SK-N-SH (cell line): ENCODE results near the gene BCAS4. TPM values are rescaled to one million over a fixed set of nuclear protein-coding genes. Genes with fewer than 3 reads are reported as not detected.

Source experiments
- CTCF ChIA-PET: fragments of 300-600, 350-600 bp; formaldehyde crosslinking; extraction: SDS; loops from one replicate; lab custom pipeline; 2021; lab: Yijun Ruan, JAX
- POLR2A ChIA-PET: fragments of 350-600 bp; sonication (Branson Sonifier 250); formaldehyde crosslinking; extraction: SDS; loops from one replicate; lab custom pipeline; 2020; ENCODE audit warnings: antibody characterized with exemption, inconsistent platforms; lab: Yijun Ruan, JAX
- DNase-seq: peaks from one replicate; pipeline ENCODE4 v3.0.0; 2012
- H2AFZ ChIP-seq: fragments of 200-600 bp; sonication (generic); 2 replicates; pipeline ENCODE4 v1.8.1; 2016; ENCODE audit warnings: antibody characterized with exemption, mild to moderate bottlenecking, low read depth
- H3F3A ChIP-seq: fragments of 200-600 bp; sonication (generic); replicated peaks from 2 replicates; pipeline ENCODE3; 2016; ENCODE audit warnings: antibody characterized with exemption, mild to moderate bottlenecking; ENCODE audit not compliant: insufficient read depth
- H3K27ac ChIP-seq, 2 experiments: fragments of 200-500 bp in 1 of 2; fragments of 200-600 bp in 1 of 2; sonication (Bioruptor generic) in 1 of 2; sonication (generic), shearing (Covaris generic) in 1 of 2; 2 replicates each; pipeline versions ENCODE4 v1.5.1 to v1.6.1; 2014 to 2016; ENCODE audit warnings: low read depth in 2 of 2, inconsistent platforms in 1 of 2, low read length in 1 of 2, mild to moderate bottlenecking in 1 of 2, mixed read lengths in 1 of 2
- H3K27me3 ChIP-seq: fragments of 200-600 bp; sonication (generic), shearing (Covaris generic); 2 replicates; pipeline ENCODE4 v1.6.1; 2016; ENCODE audit warnings: mixed run types; ENCODE audit not compliant: insufficient read depth
- H3K36me3 ChIP-seq, 2 experiments: fragments of 200-500 bp in 1 of 2; fragments of 200-600 bp in 1 of 2; sonication (Bioruptor generic) in 1 of 2; sonication (generic) in 1 of 2; replicated peaks in 1 of 2; 2 replicates each; pipeline versions ENCODE3 to v1.5.1; 2014 to 2016; ENCODE audit warnings: low read length in 1 of 2, mild to moderate bottlenecking in 1 of 2; ENCODE audit not compliant: insufficient read depth in 2 of 2, control insufficient read depth in 1 of 2
- H3K4me1 ChIP-seq, 2 experiments: fragments of 200-500 bp in 1 of 2; fragments of 200-600 bp in 1 of 2; sonication (Bioruptor generic) in 1 of 2; sonication (generic), shearing (Covaris generic) in 1 of 2; 2 replicates each; pipeline versions ENCODE4 v1.5.1 to v1.6.1; 2014 to 2016; ENCODE audit warnings: low read depth in 1 of 2, low read length in 1 of 2, mixed run types in 1 of 2; ENCODE audit not compliant: insufficient read depth in 2 of 2, control insufficient read depth in 1 of 2
- H3K4me2 ChIP-seq: fragments of 200-600 bp; sonication (generic), shearing (Covaris generic); 2 replicates; pipeline ENCODE4 v1.6.1; 2017; ENCODE audit warnings: mixed run types
- H3K4me3 ChIP-seq, 2 experiments: fragments of 200-500 bp in 1 of 2; fragments of 200-600 bp in 1 of 2; sonication (Bioruptor generic) in 1 of 2; sonication (generic), shearing (Covaris generic) in 1 of 2; 2 replicates each; pipeline versions ENCODE4 v1.5.1 to v1.8.1; 2014 to 2016; ENCODE audit warnings: low read depth in 2 of 2, inconsistent platforms in 1 of 2, low read length in 1 of 2, mild to moderate bottlenecking in 1 of 2, mixed read lengths in 1 of 2, moderate library complexity in 1 of 2
- H3K79me2 ChIP-seq: fragments of 200-600 bp; sonication (generic); 2 replicates; pipeline ENCODE4 v1.8.1; 2017; ENCODE audit warnings: mild to moderate bottlenecking; ENCODE audit not compliant: insufficient read depth
- H3K9ac ChIP-seq: fragments of 200-600 bp; sonication (generic); 2 replicates; pipeline ENCODE4 v1.6.1; 2017; ENCODE audit warnings: mixed run types
- H3K9me2 ChIP-seq: fragments of 200-600 bp; sonication (generic); 2 replicates; pipeline ENCODE4 v1.6.1; 2017; ENCODE audit warnings: mixed run types
- H3K9me3 ChIP-seq: fragments of 200-600 bp; sonication (generic); 2 replicates; pipeline ENCODE4 v1.6.1; 2017; ENCODE audit warnings: mixed run types, mild to moderate bottlenecking, moderate library complexity
- H4K20me1 ChIP-seq: fragments of 200-600 bp; sonication (generic); 2 replicates; pipeline ENCODE4 v1.6.1; 2017; ENCODE audit warnings: mild to moderate bottlenecking, mixed run types; ENCODE audit not compliant: insufficient read depth
- CHD2 ChIP-seq: fragments of 150-350 bp; IDR thresholded peaks from 2 replicates; pipeline ENCODE4 v1.6.1; 2018; ENCODE audit warnings: low read length; ENCODE audit not compliant: partially characterized antibody
- ELF1 ChIP-seq: IDR thresholded peaks from 2 replicates; pipeline ENCODE4 v1.4.0; 2012
- EZH2phosphoT487 ChIP-seq: fragments of 200-600 bp; sonication (generic); IDR thresholded peaks from 2 replicates; pipeline ENCODE4 v1.6.1; 2017; ENCODE audit warnings: low read depth, mixed run types, mild to moderate bottlenecking, antibody characterized with exemption, moderate library complexity, borderline replicate concordance
- FOXJ3 ChIP-seq: sonication (generic); formaldehyde crosslinking; IDR thresholded peaks from 2 replicates; pipeline ENCODE4 v1.5.1; 2020; ENCODE audit warnings: mild to moderate bottlenecking, missing genetic modification reagents
- GABPA ChIP-seq: IDR thresholded peaks from 2 replicates; pipeline ENCODE4 v1.4.0; 2012; ENCODE audit warnings: low read depth, mild to moderate bottlenecking
- GATA2 ChIP-seq: sonication (generic); formaldehyde crosslinking; IDR thresholded peaks from 2 replicates; pipeline ENCODE4 v1.5.0; 2020; ENCODE audit warnings: mild to moderate bottlenecking, missing genetic modification reagents
- IRF3 ChIP-seq: fragments of 150-350 bp; IDR thresholded peaks from 2 replicates; pipeline ENCODE4 v1.6.1; 2016; ENCODE audit warnings: mild to moderate bottlenecking, low read depth, low read length
- JUND ChIP-seq: IDR thresholded peaks from 2 replicates; pipeline ENCODE4 v1.4.0; 2012
- MXI1 ChIP-seq: IDR thresholded peaks from 2 replicates; pipeline ENCODE4 v1.6.1; 2012; ENCODE audit warnings: mild to moderate bottlenecking, low read depth, low read length, improper control_type of control experiment
- NFIC ChIP-seq: IDR thresholded peaks from 2 replicates; pipeline ENCODE4 v1.4.0; 2012; ENCODE audit warnings: borderline replicate concordance
- NRF1 ChIP-seq: IDR thresholded peaks from 2 replicates; pipeline ENCODE4 v1.6.1; 2012; ENCODE audit warnings: low read depth, mild to moderate bottlenecking, low read length
- RCOR1 ChIP-seq: fragments of 150-350 bp; IDR thresholded peaks from 2 replicates; pipeline ENCODE4 v1.6.1; 2017; ENCODE audit warnings: antibody characterized with exemption, low read length
- REST ChIP-seq: IDR thresholded peaks from 2 replicates; pipeline ENCODE4 v1.6.1; 2012; ENCODE audit warnings: mild to moderate bottlenecking, low read depth, low read length, moderate library complexity
- RFX5 ChIP-seq: IDR thresholded peaks from 2 replicates; pipeline ENCODE4 v1.6.1; 2012; ENCODE audit warnings: mild to moderate bottlenecking, improper control_type of control experiment, low read length
- TAF1 ChIP-seq: IDR thresholded peaks from 2 replicates; pipeline ENCODE4 v1.6.1; 2012; ENCODE audit warnings: low read depth, mild to moderate bottlenecking, low read length, moderate library complexity, borderline replicate concordance
- TCF12 ChIP-seq: IDR thresholded peaks from 2 replicates; pipeline ENCODE4 v1.4.0; 2012
- TEAD4 ChIP-seq: IDR thresholded peaks from 2 replicates; pipeline ENCODE4 v1.4.0; 2012; ENCODE audit warnings: mild to moderate bottlenecking, borderline replicate concordance; ENCODE audit not compliant: insufficient read depth
- WGBS: methylation state at CpG from one replicate; pipeline ENCODE4 v1.1.6; 2017; ENCODE audit warnings: low lambda C conversion rate; 5-methylcytosine and 5-hydroxymethylcytosine counted together
- polyA plus RNA-seq, 3 experiments: library from polyadenylated mRNA; depleted of rRNA; stranded (reverse); fragments of >200 nt; gene quantifications; 2 replicates each; pipeline ENCODE4 v1.2.3, GENCODE V29; 2012
- TF ChIP-seq, protein P1 (sequence below): fragments of 150-350 bp; IDR thresholded peaks from 2 replicates; pipeline ENCODE4 v1.6.1; 2017; ENCODE audit warnings: antibody characterized with exemption, low read length, low read depth, borderline replicate concordance
- TF ChIP-seq, protein P2 (sequence below): IDR thresholded peaks from 2 replicates; pipeline ENCODE4 v1.4.0; 2012; ENCODE audit warnings: low read depth, borderline replicate concordance
- TF ChIP-seq, protein P3 (sequence below): fragments of 200-600 bp; sonication (generic); IDR thresholded peaks from 2 replicates; pipeline ENCODE4 v1.6.1; 2017; ENCODE audit warnings: antibody characterized with exemption, mild to moderate bottlenecking, moderate library complexity

BCAS4 gene
- polyA plus RNA-seq, 1 of the 3 experiments (the other 2 are of a cell fraction), result 43.8 TPM

DNA sequence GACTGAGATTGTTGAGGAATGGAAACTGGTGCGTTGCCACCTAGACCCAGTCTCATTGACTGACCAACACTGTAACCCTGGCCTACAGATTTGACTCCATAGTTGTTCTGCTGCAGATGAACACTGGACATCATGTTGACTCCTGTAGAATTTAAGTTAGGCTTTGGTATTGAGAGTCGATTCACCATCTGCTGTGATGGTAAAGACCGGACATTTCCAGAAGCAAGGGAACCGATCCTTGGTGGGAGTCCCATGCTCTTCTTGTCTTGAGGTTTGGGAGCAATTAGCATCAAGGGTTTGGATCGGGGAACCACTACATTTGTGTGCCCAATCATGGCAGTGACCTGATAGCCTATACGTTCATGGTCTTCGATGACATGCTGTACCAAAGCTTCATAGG lies 98.8 kb downstream of the BCAS4 start:
- DNase-seq, result no peak
- H3K79me2 ChIP-seq, result peaks cover 96% of the 10 kb centered on the region
- 93% methylated on average over 7 of the region's 7 CpGs for WGBS
- H3K27ac ChIP-seq, result no peak overlapping the region
- TF ChIP-seq NFIC (no peak), TCF12 (no peak), NRF1 (no peak), FOXJ3 (no peak), ELF1 (no peak), EZH2phosphoT487 (no peak), RCOR1 (no peak), MXI1 (no peak), RFX5 (no peak), REST (no peak), CHD2 (no peak), JUND (no peak), IRF3 (no peak), TAF1 (no peak), TEAD4 (no peak), GABPA (no peak), GATA2 (CRISPR knock-in tag) (no peak)
- TF ChIP-seq, protein P1, sequence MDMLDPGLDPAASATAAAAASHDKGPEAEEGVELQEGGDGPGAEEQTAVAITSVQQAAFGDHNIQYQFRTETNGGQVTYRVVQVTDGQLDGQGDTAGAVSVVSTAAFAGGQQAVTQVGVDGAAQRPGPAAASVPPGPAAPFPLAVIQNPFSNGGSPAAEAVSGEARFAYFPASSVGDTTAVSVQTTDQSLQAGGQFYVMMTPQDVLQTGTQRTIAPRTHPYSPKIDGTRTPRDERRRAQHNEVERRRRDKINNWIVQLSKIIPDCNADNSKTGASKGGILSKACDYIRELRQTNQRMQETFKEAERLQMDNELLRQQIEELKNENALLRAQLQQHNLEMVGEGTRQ, result no peak
- TF ChIP-seq, protein P2, sequence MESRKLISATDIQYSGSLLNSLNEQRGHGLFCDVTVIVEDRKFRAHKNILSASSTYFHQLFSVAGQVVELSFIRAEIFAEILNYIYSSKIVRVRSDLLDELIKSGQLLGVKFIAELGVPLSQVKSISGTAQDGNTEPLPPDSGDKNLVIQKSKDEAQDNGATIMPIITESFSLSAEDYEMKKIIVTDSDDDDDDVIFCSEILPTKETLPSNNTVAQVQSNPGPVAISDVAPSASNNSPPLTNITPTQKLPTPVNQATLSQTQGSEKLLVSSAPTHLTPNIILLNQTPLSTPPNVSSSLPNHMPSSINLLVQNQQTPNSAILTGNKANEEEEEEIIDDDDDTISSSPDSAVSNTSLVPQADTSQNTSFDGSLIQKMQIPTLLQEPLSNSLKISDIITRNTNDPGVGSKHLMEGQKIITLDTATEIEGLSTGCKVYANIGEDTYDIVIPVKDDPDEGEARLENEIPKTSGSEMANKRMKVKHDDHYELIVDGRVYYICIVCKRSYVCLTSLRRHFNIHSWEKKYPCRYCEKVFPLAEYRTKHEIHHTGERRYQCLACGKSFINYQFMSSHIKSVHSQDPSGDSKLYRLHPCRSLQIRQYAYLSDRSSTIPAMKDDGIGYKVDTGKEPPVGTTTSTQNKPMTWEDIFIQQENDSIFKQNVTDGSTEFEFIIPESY, result no peak
- TF ChIP-seq, protein P3, sequence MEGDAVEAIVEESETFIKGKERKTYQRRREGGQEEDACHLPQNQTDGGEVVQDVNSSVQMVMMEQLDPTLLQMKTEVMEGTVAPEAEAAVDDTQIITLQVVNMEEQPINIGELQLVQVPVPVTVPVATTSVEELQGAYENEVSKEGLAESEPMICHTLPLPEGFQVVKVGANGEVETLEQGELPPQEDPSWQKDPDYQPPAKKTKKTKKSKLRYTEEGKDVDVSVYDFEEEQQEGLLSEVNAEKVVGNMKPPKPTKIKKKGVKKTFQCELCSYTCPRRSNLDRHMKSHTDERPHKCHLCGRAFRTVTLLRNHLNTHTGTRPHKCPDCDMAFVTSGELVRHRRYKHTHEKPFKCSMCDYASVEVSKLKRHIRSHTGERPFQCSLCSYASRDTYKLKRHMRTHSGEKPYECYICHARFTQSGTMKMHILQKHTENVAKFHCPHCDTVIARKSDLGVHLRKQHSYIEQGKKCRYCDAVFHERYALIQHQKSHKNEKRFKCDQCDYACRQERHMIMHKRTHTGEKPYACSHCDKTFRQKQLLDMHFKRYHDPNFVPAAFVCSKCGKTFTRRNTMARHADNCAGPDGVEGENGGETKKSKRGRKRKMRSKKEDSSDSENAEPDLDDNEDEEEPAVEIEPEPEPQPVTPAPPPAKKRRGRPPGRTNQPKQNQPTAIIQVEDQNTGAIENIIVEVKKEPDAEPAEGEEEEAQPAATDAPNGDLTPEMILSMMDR, result no peak
- ChIA-PET CTCF (interaction anchor here (1.3 to 2.3 kb wide), 2 partner anchors 17 to 99 kb away, joined by 3 to 6 read pairs; partner anchors contain the start of gene BCAS4), POLR2A (no interaction called here)
- H3K9me3 ChIP-seq, result no peaks in the 10 kb centered on the region
- H3K4me2 ChIP-seq, result no peak overlapping the region
- H3K4me1 ChIP-seq, result no peaks in the 10 kb centered on the region; a peak in 2 of 4 replicates
- H3K36me3 ChIP-seq, result peaks cover 84 to 93% of the 10 kb centered on the region in 2 experiments
- H4K20me1 ChIP-seq, result peaks cover 40% of the 10 kb centered on the region
- no peak overlapping the region for H3K9ac ChIP-seq
- no peak overlapping the region for H3K4me3 ChIP-seq
- H2AFZ ChIP-seq, result no peak overlapping the region
- H3K9me2 ChIP-seq, result no peaks in the 10 kb centered on the region
- H3K27me3 ChIP-seq, result no peaks in the 10 kb centered on the region
- H3F3A ChIP-seq, result peaks cover 21% of the 10 kb centered on the region
